SU-DHL-6 (cell line): ENCODE measurements around the gene KBTBD13.
"Not testable (repeated sequence)": the region's sequence is repeated elsewhere in the genome, so short reads cannot be mapped to it uniquely, and the experiment has no call there.

ENCODE experiments used
- H2AFZ ChIP-seq: fragments of 200-600 bp; sonication (generic); 2 replicates; pipeline ENCODE4 v1.6.1; 2014; ENCODE audit warnings: low read depth, mild to moderate bottlenecking, moderate library complexity, mixed read lengths, antibody characterized with exemption, low read length; ENCODE audit not compliant: severe bottlenecking
- H3F3A ChIP-seq: fragments of 200-600 bp; shearing (Covaris generic); 2 replicates; pipeline ENCODE4 v1.6.0; 2016; ENCODE audit warnings: antibody characterized with exemption, mild to moderate bottlenecking; ENCODE audit not compliant: insufficient read depth
- H3K27ac ChIP-seq: fragments of 200-600 bp; sonication (generic); 2 replicates; pipeline ENCODE4 v1.5.1; 2016; ENCODE audit warnings: low read depth, mild to moderate bottlenecking, low read length, moderate library complexity, mixed read lengths
- H3K27me3 ChIP-seq: fragments of 200-600 bp; sonication (generic), shearing (Covaris generic); 2 replicates; pipeline ENCODE4 v1.6.0; 2014; ENCODE audit warnings: mild to moderate bottlenecking, low read length
- H3K36me3 ChIP-seq: fragments of 200-600 bp; sonication (generic); 2 replicates; pipeline ENCODE4 v1.6.1; 2014; ENCODE audit warnings: mild to moderate bottlenecking, low read length, mixed read lengths
- H3K4me2 ChIP-seq: fragments of 300-600, 200-600 bp; shearing (Covaris generic), sonication (generic); 2 replicates; pipeline ENCODE4 v1.6.0; 2014; ENCODE audit warnings: low read length, low read depth, mild to moderate bottlenecking; ENCODE audit not compliant: poor library complexity, severe bottlenecking
- H3K4me3 ChIP-seq: fragments of 200-600 bp; sonication (generic); 2 replicates; pipeline ENCODE4 v1.5.1; 2014; ENCODE audit warnings: antibody characterized with exemption, low read length, mild to moderate bottlenecking, mixed read lengths; ENCODE audit not compliant: insufficient read depth, poor library complexity, severe bottlenecking
- H3K79me2 ChIP-seq: fragments of 200-600 bp; sonication (generic); 2 replicates; pipeline ENCODE4 v1.6.1; 2014; ENCODE audit warnings: mild to moderate bottlenecking, low read length, moderate library complexity; ENCODE audit not compliant: insufficient read depth
- H3K9ac ChIP-seq: fragments of 200-600 bp; sonication (generic); 2 replicates; pipeline ENCODE4 v1.7.0; 2014; ENCODE audit warnings: mild to moderate bottlenecking, low read length
- H3K9me2 ChIP-seq: fragments of 200-600 bp; sonication (generic); replicated peaks from 2 replicates; pipeline ENCODE4 v1.6.1; 2014; ENCODE audit warnings: low read length; ENCODE audit not compliant: insufficient read depth
- H3K9me3 ChIP-seq: fragments of 200-600 bp; sonication (generic); 2 replicates; pipeline ENCODE4 v1.6.1; 2014; ENCODE audit warnings: low read length, mixed read lengths; ENCODE audit not compliant: insufficient read depth
- H4K20me1 ChIP-seq: fragments of 200-600 bp; sonication (generic); 2 replicates; pipeline ENCODE4 v1.6.1; 2014; ENCODE audit warnings: low read depth, mild to moderate bottlenecking, antibody characterized with exemption, low read length, moderate library complexity, mixed read lengths
- CTCF ChIP-seq: fragments of 200-600 bp; sonication (generic); IDR thresholded peaks from one replicate; pipeline ENCODE4 v1.5.1; 2017; ENCODE audit warnings: antibody characterized with exemption, mild to moderate bottlenecking, low read length, moderate library complexity; ENCODE audit not compliant: insufficient read depth, poor library complexity, severe bottlenecking
- EZH2phosphoT487 ChIP-seq: fragments of 200-600 bp; sonication (generic), shearing (Covaris generic); conservative IDR thresholded peaks from 2 replicates; pipeline ENCODE4 v1.6.1; 2018; ENCODE audit warnings: mild to moderate bottlenecking, antibody characterized with exemption, low read length, moderate library complexity, mixed read lengths

KBTBD13 gene

GRCh38 chr15:65040461-65040860, 36.1 kb upstream of the KBTBD13 start:
- H4K20me1 ChIP-seq: no peaks in the 10 kb centered on the region
- no peaks in the 10 kb centered on the region for H3K27me3 ChIP-seq
- H3K9me3 ChIP-seq: no peaks in the 10 kb centered on the region
- H3K79me2 ChIP-seq: no peaks in the 10 kb centered on the region
- H3F3A ChIP-seq: no peaks in the 10 kb centered on the region
- no peaks in the 10 kb centered on the region for H3K36me3 ChIP-seq
- TF ChIP-seq EZH2phosphoT487 (no peak), CTCF (no peak)
- no peaks in the 10 kb centered on the region for H3K9me2 ChIP-seq
- no peak overlapping the region for H3K4me3 ChIP-seq
- H2AFZ ChIP-seq: no peak overlapping the region
- H3K4me2 ChIP-seq: no peak overlapping the region
- H3K27ac ChIP-seq: no peak overlapping the region
- H3K9ac ChIP-seq: no peak overlapping the region

GRCh38 chr15:65041787-65042186, 34.8 kb upstream of the KBTBD13 start:
- Histone ChIP-seq H2AFZ (no peak overlapping the region), H3K9ac (no peak overlapping the region), H3K9me2 (no peaks in the 10 kb centered on the region), H4K20me1 (no peaks in the 10 kb centered on the region), H3K79me2 (no peaks in the 10 kb centered on the region), H3K36me3 (no peaks in the 10 kb centered on the region), H3K27me3 (no peaks in the 10 kb centered on the region), H3K4me3 (no peak overlapping the region), H3K9me3 (no peaks in the 10 kb centered on the region), H3K4me2 (no peak overlapping the region), H3F3A (no peaks in the 10 kb centered on the region), H3K27ac (no peak overlapping the region)
- no peak for TF ChIP-seq EZH2phosphoT487
- no peak for TF ChIP-seq CTCF

GRCh38 chr15:65042776-65043327, 33.7 kb upstream of the KBTBD13 start:
- Histone ChIP-seq H2AFZ (no peak overlapping the region), H3K27me3 (no peaks in the 10 kb centered on the region), H3K9ac (no peak overlapping the region), H3K4me3 (no peak overlapping the region), H3K4me2 (no peak overlapping the region), H4K20me1 (no peaks in the 10 kb centered on the region), H3K9me3 (no peaks in the 10 kb centered on the region), H3K9me2 (no peaks in the 10 kb centered on the region), H3F3A (no peaks in the 10 kb centered on the region), H3K36me3 (no peaks in the 10 kb centered on the region), H3K79me2 (no peaks in the 10 kb centered on the region), H3K27ac (no peak overlapping the region)
- TF ChIP-seq EZH2phosphoT487 (no peak), CTCF (no peak)

- H3K4me3 ChIP-seq, H3K9ac ChIP-seq, H3K9me3 ChIP-seq, H3K79me2 ChIP-seq, H3K9me2 ChIP-seq, H3K4me2 ChIP-seq, H3K36me3 ChIP-seq, H3K27me3 ChIP-seq, H2AFZ ChIP-seq, H4K20me1 ChIP-seq, H3F3A ChIP-seq, H3K27ac ChIP-seq: not testable (repeated sequence)
Measured at GRCh38 chr15:65044218-65044617, 32.3 kb upstream of the KBTBD13 start.
